Right lobe of liver (tissue), 6 donors: ENCODE results near the gene GRIFIN. TPM values are rescaled to one million over a fixed set of nuclear protein-coding genes. Genes with fewer than 3 reads are reported as not detected.

Experiments used
- ATAC-seq, 4 donors: fragments of 200-7000 bp; cut with Tn5 transposase; one replicate each; pipeline ENCODE4 v1.9.1; 2020; ENCODE audit warnings: mild to moderate bottlenecking in 4 of 4, moderate library complexity in 4 of 4
- DNase-seq, 3 donors: peaks; one replicate each; pipeline ENCODE4 v3.0.0-alpha.2; 2020
- H3K27ac ChIP-seq, 3 donors: fragments of 200-600 bp; one replicate each; pipeline ENCODE4 v1.8.0; 2022
- H3K27me3 ChIP-seq, 2 donors: fragments of 200-600 bp; one replicate each; pipeline ENCODE4 v1.8.0; 2022
- H3K36me3 ChIP-seq, 4 donors: fragments of 200-600 bp; sonication (generic) in 1 of 4; one replicate each; pipeline versions ENCODE4 v1.5.1 to v1.8.0; 2017 to 2022; ENCODE audit warnings: control low read depth in 1 of 4
- H3K4me1 ChIP-seq, 4 donors: fragments of 200-600 bp; sonication (generic) in 1 of 4; one replicate each; pipeline versions ENCODE4 v1.5.1 to v1.8.0; 2017 to 2022; ENCODE audit warnings: control low read depth in 1 of 4
- H3K4me3 ChIP-seq, 3 donors: fragments of 200-600 bp; one replicate each; pipeline ENCODE4 v1.8.0; 2022
- H3K9me3 ChIP-seq, 4 donors: fragments of 200-600 bp; sonication (generic) in 1 of 4; one replicate each; pipeline versions ENCODE4 v1.5.1 to v1.8.0; 2017 to 2022; ENCODE audit warnings: control low read depth in 1 of 4
- POLR2A ChIP-seq: fragments of 450-650 bp; IDR thresholded peaks from one replicate; pipeline ENCODE4 v1.6.1; 2017; ENCODE audit warnings: antibody characterized with exemption, mild to moderate bottlenecking
- WGBS: methylation state at CpG from one replicate; pipeline ENCODE4 v1.1.6; 2018; ENCODE audit warnings: low coverage, low lambda C conversion rate; ENCODE audit not compliant: insufficient coverage; ENCODE audit errors: missing lambda C conversion rate; 5-methylcytosine and 5-hydroxymethylcytosine counted together
- intact Hi-C, 2 donors: fragments of 100-400 bp; cut with DNase I; formaldehyde crosslinking; loops; one replicate each; pipeline versions ENCODE4 v1.11.2 to v1.14.1; 2022
- total RNA-seq, 6 experiments: library from RNA; depleted of rRNA in 2 of 6; stranded (reverse); fragments of >200 nt in 2 of 6; fragmentation: NEBNext Ultra II Directional in 3 of 6; extraction: Animal tissue kit (Norgen Biotek cat#: 25700) in 3 of 6; gene quantifications; one replicate each; pipeline versions ENCODE4 v1.1.0 to v1.2.4, GENCODE V29; 2016 to 2023
- TF ChIP-seq, protein P1 (sequence below), 4 donors: fragments of 200-600 bp in 3 of 4; fragments of 450-650 bp in 1 of 4; IDR thresholded peaks; one replicate each; pipeline versions ENCODE4 v1.5.1 to v1.8.0; 2016 to 2022; ENCODE audit warnings: antibody characterized with exemption in 4 of 4, mild to moderate bottlenecking in 2 of 4
- donor health status: DM: no; HTN: yes; CAD: no.
- donor health status: DM: no; HTN: no; CAD: no.
- donor health status: DM: no; HTN: no; CAD: no.
- donor health status: DM: no; HTN: yes; CAD: no.
- donor health status: DM: no; HTN: yes; CAD: no.

Gene GRIFIN
- total RNA-seq, 6 experiments from 2014 or later: not detected

DNA sequence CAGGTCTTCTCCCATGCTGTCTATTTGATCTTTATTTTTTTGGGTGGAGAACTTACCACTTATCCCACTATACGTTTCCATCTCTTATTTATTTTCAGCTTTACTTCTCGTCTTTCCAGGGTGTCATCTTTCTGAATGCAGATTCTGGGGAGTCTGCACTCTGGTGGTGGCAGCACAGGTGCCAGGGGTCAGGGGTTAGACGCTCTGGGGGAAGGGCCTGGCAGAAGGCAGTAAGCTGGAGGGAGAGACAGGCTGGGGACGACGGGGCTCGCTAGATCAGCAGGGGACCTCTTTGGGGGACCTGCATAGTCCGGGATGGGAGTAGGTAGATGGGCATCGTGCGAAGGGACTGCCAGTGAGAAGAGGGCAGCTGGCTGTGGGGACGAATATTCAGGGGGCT, 50.4 kb downstream of the GRIFIN start:
- H3K4me1 ChIP-seq: no peaks in the 10 kb centered on the region
- intact Hi-C loops: no loop called here
- H3K27me3 ChIP-seq: no peaks in the 10 kb centered on the region
- H3K27ac ChIP-seq: no peak overlapping the region
- no peak overlapping the region for H3K4me3 ChIP-seq
- ATAC-seq (peak in 1 of 4 donors; percentile 16), DNase-seq (no peak)
- H3K36me3 ChIP-seq: no peaks in the 10 kb centered on the region
- 81% methylated on average over 7 of the region's 10 CpGs for WGBS
- TF ChIP-seq POLR2A: no peak
- TF ChIP-seq, protein P1, sequence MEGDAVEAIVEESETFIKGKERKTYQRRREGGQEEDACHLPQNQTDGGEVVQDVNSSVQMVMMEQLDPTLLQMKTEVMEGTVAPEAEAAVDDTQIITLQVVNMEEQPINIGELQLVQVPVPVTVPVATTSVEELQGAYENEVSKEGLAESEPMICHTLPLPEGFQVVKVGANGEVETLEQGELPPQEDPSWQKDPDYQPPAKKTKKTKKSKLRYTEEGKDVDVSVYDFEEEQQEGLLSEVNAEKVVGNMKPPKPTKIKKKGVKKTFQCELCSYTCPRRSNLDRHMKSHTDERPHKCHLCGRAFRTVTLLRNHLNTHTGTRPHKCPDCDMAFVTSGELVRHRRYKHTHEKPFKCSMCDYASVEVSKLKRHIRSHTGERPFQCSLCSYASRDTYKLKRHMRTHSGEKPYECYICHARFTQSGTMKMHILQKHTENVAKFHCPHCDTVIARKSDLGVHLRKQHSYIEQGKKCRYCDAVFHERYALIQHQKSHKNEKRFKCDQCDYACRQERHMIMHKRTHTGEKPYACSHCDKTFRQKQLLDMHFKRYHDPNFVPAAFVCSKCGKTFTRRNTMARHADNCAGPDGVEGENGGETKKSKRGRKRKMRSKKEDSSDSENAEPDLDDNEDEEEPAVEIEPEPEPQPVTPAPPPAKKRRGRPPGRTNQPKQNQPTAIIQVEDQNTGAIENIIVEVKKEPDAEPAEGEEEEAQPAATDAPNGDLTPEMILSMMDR (IDR thresholded peaks at IDR 0.05): no peak
- no peaks in the 10 kb centered on the region for H3K9me3 ChIP-seq

Other genes starting within 250 kb of the GRIFIN start
- gene MAD1L1, start 243.5 kb downstream of the GRIFIN start, total RNA-seq: 10 to 100 TPM; 15.1 to 37.4 (median 20.5) TPM
- gene MRM2, start 234.2 kb downstream of the GRIFIN start, total RNA-seq: 10 to 100 TPM in 4 of 6 experiments, 1 to 10 TPM in 2; 9.5 to 14.6 (median 11.5) TPM
- 1 to 10 TPM; 1.6 to 4.1 (median 2.3) TPM for gene NUDT1, start 234.2 kb downstream of the GRIFIN start, total RNA-seq
- 10 to 100 TPM in 5 of 6 experiments, 1 to 10 TPM in 1; 9.1 to 26.2 (median 13.0) TPM for gene SNX8, start 162.0 kb downstream of the GRIFIN start, total RNA-seq
- gene EIF3B, start 121.6 kb downstream of the GRIFIN start, total RNA-seq: 10 to 100 TPM; 61.6 to 93.3 (median 68.3) TPM
- 1 to 10 TPM; 3.0 to 7.9 (median 5.7) TPM for gene CHST12, start 72.8 kb downstream of the GRIFIN start, total RNA-seq
- gene LFNG, start 43.4 kb upstream of the GRIFIN start, total RNA-seq: 1 to 10 TPM; 1.0 to 4.3 (median 1.7) TPM
- 10 to 100 TPM; 11.1 to 25.9 (median 14.8) TPM for gene BRAT1, start 79.1 kb upstream of the GRIFIN start, total RNA-seq
- gene IQCE, start 82.6 kb upstream of the GRIFIN start, total RNA-seq: 1 to 10 TPM; 3.7 to 7.0 (median 4.0) TPM
- 10 to 100 TPM; 10.3 to 59.3 (median 37.6) TPM for gene TTYH3, start 155.6 kb upstream of the GRIFIN start, total RNA-seq
- gene AMZ1, start 211.8 kb upstream of the GRIFIN start, total RNA-seq: 1 to 10 TPM in 4 of 6 experiments, under 1 TPM in 1, not detected in 1; 0.42 to 5.8 (median 1.4) TPM